GM19468 (cell line): Measurements from ENCODE around the gene MCHR1.
"Not testable (repeated sequence)": the region's sequence is repeated elsewhere in the genome, so short reads cannot be mapped to it uniquely, and the experiment has no call there.

Experiments used
- ATAC-seq: cut with Tn5 transposase; IDR thresholded peaks from one replicate; pipeline ENCODE4 v1.9.1; 2021; ENCODE audit warnings: mild to moderate bottlenecking, moderate library complexity, moderate number of reproducible peaks; ENCODE audit not compliant: unreplicated experiment; ENCODE audit errors: extremely low read depth

Gene MCHR1

DNA sequence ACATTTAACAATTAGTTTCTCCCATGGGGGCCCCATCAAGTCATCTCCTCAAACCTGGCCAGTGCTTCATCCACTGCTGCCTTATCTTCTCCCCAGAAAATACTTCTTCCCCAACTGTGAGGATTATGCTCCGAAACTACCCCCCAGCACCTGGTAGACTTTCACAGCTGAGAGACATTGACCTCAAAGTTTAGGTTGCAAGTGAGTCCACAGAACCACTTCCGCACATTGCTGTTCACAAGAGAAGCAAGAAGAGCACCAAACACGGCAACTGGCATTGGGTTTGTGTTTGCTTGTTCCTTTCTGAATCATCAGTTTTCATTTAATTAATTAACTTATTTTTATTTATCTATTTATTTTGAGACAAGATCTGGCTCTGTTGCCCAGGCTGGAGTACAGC is 6.1 kb downstream of the MCHR1 start:
- ATAC-seq, result no peak

DNA sequence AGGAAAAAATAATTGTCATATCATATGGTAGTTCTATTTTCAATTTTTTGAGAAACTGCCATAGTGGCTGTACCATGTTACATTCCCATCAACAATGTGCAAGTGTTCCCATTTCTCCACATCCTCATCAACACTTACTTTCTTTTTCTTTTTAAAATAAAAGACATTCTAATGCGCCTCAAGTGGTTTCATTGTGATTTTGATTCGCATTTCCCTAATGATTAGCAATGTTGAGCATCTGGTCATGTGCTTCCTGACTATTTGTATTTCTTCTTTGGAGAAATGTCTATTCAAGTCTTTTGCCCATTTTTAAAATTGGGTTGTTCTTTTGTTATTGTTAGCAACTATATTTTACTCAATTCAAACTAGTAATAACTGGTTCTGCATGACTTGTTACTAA is 8.4 kb downstream of the MCHR1 start:
- no peak for ATAC-seq

DNA sequence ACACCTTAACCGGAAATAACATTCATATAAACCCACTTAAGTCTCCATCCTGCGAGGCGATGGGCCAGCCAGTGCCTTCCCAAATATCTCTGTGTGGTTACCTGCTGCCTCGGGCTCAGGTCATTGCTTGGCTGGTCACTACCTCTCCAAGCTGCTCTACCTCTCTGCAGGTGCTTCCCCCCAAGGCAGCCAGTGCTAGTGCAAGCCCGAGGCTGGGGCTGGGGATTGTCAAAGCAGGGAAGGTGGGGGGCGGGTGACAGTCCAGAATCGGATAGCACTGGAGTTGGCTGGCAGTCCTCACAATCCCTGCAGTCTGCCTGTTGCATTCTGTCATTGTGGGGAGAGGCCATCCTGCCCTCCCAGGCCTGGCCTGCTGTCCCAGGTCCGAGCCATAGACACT is 11.1 kb downstream of the MCHR1 start:
- ATAC-seq, result no peak

DNA sequence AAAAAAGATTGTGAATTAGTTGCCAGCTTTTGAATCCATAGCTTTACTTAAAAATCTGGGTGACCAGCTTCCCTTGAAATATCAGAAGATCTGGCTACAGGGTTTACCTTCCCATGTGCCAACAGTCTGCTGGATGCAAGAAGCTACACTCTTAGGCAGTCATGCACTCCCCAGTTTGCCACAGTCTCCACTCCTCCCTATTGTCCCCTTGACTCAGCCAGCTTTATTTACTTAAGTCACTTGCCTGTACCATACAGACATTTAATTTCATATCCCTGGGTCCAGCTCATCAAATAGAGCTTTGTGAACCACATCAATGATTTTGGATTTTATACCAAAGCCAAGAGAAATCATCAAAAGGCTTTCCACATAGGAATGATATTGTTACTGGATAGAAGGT is 12.2 kb downstream of the MCHR1 start:
- no peak for ATAC-seq

DNA sequence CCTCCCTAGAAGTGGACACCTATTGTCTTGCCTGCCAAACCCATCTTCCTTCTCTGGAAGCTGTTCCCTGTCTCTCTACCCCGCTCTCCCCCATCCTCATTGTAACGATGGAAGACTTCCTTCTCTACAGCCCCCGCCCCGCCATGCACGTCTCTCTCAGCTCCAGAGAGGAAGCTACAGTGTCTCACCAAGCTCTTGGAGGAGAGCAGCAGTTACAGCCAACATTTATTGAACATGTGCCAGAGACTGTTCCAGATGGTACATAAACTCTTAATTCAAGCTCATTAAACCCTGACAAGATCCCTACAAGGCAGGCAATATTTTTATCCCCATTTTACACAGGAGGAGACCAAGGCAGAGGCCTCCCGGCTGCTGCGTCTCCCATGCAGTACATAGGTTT is 15.1 kb downstream of the MCHR1 start:
- ATAC-seq, result no peak

DNA sequence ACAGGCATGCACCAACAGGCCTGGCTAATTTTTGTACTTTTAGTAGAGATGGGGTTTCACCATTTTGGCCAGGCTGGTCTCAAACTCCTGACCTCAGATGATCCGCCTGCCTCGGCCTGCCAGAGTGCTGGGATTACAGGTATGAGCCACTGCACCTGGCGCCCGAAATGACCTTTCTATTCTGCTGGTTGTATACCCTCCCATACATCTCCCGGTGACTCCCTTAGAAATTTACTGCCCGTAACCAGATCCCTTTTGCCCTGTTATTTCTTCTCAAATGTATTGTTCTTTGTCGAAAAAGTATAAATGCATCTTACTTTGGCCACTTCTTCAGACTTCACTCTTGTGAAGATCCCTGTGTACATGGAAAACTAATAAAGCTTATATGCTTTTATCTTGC is 22.0 kb downstream of the MCHR1 start:
- ATAC-seq, result no peak

DNA sequence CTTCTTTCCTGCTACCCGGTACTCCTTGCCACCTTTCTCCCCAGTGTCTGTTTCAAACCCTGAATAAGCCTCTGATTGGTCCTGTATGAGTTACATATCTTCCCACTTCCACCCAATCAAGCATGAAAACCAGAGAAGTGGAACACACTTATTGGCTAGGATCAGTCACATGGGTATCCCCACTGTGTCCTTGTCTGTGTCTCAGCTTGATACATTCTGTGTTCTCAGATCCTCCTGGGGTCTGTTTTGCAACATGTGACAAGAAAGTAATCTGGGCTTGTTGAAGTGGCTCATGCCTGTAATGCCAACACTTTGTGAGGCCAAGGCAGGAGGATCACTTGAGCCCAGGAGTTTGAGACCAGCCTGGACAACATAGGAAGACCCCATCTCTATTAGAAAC is 23.9 kb downstream of the MCHR1 start:
- ATAC-seq, result no peak

DNA sequence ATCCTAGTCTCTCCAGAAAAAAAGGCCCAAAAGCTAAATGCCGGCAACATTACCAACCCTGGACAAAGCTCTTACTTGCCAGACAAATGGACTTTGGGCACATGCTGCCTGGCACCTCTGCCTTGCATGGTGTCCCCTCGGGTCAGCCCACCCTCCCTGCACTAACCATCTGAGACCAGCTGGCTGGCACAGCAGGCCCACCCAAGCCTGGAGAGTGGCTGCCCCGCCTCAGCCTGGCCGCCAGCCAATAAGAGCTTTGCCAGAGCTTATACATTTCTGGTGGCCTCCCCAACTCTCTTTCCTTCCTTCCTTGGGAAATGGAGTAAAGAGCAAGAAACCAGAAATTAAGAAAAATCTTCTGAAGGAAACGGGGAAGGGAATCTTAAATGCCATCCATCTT is 24.5 kb downstream of the MCHR1 start:
- ATAC-seq, result no peak

DNA sequence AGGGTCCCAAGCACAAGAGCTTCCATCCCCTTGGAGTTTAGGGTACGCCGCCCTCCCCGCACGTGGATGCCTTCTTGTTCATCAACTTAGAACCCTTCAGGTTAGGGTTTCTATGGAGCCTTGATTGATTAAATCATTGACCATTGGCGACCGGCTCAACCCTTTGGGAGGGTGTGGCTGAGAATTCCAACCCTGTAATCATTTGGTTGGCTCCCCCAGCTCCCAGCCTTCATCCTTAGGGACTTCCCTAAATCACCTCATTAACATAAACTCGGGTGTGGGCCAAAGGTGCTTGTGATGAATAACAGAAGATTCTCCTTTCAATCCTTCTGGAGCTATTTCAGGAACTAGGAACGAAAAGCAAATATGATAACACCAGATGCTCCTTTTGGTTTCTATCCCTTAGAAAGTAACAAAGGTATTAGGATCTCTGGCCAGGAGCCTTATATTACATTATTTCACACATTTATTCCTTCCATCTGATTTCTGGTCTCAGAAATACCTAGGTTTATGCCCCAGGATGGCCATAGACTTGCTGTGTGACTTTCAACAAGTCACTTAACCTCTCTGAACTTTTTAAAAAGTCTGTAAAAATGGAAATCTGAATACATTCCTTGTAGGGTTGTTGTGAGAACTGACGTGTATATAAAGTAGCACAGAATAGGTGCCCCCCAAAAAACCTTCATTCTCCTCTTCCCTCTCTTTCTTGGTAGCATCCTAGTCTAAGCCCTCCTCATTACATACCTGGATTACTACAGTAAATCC is 26.8 kb downstream of the MCHR1 start:
- ATAC-seq, result no peak

DNA sequence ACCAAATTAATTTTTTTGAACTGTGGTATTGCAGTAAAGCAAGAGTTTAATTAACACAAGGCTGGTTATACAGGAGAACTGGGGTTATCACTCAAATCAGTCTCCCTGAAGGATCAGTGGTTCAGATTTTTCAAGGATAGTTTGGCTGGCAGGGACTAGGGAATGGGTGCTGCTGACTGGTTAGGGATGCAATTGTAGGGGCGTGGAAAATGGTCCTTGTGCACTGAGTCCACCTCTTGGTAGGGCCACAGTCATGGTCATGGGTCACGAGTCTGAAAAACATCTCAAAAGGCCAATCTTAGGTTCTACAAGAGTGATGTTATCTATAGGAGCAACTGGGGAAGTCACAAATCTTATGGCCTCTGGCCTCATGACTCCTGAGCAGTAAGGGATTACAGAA is 27.9 kb downstream of the MCHR1 start:
- ATAC-seq, result no peak

DNA sequence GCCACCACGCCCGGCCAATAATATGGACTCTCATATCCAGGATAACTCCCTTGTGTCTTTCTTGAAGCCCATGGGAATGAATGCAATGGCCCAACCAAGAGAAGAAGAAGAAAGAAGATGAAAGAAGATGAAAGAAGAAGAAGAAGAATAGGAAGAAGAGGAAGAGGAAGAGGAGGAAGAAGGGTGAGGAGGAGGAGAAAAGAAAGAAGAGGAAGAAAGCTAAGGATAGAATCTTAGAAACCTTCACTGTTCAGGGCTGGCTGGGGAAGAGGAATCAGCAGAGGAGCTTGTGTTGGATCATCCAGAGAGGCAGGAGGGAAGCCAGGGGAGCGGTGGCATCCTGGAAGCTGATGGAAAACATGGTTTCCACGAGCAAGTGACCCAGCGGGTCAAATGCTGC is 28.9 kb downstream of the MCHR1 start:
- ATAC-seq, result no peak

DNA sequence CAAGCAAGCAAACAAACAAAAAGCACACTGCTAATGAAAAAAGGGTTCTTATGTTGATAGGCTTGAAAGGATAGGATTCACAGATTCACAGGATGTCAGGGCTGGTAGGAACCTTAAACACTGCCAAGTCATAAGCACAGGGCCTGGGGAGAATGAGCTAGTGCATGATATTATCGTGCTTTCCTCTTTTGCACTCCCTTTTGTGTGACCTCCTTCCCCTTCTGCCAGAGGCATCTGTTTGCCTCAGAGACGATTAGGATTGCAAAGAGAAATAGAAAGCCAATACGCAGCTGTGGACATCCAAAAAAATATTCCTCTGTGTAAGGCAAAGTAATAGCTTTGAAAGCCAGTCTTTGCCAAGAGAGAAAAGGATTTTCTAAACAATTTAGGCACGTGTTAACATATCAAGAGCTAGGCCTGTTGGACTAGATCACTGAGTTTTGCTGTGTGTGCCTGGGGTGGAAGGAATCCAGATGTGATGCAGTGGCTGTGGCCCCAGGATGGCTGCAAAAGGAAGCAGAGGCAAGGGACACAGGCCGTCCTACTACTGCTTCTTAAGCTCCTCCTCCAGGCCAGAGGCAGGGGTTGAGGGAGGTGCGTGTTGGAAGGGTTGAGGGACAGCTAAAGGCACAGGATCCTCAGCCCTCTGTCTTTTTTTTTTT is 30.6 kb downstream of the MCHR1 start:
- ATAC-seq, result no peak

DNA sequence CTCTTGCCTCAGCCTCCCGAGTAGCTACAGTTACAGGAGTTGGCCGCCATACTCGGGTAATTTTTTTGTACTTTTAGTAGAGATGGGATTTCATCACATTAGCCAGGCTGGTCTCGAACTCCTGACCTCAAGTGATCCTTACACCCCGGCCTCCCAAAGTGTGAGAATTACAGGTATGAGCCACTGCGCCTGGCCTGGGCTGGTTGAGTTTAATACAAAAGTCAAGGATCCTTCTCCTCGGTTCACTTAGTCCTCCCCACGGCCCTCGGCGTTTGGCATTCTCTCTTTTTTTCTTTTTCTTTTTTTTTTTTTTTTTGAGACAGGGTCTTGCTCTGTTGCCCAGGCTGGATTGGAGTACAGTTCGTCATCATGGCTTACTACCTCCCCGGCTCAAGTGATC is 33.0 kb downstream of the MCHR1 start:
- no peak for ATAC-seq

DNA sequence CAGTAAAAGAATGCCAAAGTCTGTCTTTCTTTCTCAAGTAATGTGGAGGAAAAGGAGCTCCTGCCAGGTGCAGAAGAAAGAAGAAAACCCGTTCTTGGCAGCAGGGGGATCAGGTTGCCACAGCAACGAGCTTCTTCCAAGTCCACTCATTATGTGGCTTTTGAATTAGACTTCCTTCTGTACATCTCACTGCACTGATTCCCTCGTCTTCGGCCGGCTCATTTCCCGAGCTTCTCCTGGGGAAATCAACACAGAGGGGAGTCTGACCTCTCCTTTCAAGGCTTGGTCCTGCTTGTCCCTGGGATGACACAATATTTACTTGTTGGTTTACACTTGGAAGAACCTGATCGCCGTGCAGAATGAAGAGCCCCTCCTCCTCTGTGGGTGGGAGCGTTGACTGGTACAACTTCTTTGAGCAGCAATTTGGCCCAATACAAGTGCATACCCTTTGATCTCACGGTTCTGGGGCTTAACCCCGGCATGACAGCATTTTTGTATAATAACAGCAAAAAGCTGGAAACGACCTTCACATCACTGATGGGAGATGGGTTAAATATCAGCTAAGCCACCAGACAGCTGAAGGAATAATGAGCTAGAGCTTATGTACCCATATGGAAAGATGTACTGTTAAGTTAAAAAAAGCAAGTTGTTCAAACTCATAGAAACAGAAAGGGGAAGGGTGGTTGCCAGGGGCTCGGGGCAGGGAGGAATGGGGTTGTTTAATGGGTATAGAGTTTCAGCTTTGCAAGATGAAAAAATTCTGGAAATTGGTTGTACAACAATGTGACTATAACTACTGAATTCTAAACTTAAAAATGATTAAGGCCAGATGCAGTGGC is 35.4 kb downstream of the MCHR1 start:
- no peak for ATAC-seq

DNA sequence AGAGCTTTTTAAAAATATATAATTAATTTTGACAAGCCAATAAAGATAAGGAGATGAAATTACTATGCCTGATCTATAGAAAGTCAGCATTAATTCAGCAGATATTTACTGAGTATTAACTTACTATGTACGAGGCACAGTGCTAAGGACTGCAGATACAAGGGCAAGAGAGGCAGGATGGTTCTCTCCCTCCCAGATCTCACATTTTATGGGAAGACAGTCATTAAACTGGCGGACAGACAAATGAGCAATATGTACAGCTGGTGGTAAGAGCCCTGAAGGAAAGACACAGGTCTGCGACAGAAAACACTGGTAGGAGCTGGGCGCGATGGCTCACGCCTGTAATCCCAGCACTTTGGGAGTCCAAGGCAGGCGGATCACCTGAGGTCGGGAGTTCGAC is 36.8 kb downstream of the MCHR1 start:
- no peak for ATAC-seq

DNA sequence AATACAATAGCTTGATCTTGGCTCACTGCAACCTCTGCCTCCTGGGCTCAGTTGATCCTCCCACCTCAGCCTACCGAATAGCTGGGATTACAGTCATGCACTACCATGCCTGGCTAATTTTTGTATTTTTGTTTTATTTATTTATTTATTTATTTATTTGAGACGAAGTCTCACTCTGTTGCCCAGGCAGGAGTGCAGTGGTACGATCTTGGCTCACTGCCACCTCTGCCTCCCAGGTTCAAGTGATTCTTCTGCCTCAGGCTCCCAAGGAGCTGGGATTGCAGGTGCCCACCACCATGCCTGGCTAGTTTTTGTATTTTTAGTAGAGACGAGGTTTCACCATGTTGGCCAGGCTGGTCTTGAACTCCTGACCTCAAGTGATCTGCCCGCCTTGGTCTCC is 38.4 kb downstream of the MCHR1 start:
- not testable (repeated sequence) for ATAC-seq

DNA sequence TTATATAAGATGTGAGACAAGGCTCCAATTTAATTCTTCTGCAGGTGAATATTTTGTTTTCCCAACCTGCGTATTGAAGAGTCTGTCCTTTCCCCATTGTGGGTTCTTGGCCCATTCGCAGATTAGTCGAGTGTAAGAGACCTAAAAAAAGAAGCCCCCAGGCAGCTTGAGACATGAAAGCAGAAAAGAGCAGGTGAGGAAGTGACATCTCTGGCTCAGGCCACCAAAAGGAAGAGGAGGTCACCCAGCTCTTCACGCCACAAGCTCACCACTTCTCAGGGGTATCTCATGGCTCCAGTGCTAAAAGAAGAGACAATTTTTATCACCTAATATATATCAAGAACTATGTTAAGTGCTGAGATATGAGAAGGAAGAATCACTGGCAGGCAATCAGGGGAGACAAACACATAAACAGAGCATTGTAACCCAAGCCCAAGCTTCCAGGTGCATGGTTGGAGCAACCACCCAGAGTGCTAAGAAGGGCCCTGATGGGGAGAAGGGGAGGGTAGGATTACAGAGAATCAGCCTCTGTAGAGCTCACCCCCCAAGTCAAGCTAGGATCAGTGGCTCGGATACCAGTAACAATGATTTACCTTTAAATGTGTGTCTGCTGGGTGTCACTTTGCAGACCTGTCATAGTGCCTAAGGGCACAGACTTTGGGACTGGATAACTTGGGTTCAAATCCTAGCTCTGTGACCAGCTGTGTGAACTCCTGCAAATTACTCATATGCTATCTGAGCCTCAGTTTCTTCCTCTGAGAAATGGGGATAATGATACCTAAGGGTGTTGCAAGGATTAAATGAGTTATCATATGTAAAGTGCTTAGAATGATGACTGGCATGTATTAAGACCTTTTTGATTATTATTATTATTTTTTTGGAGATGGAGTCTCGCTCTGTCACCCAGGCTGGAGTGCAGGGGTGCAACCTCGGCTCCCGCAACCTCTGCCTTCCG is 39.2 kb downstream of the MCHR1 start:
- ATAC-seq, result no peak

DNA sequence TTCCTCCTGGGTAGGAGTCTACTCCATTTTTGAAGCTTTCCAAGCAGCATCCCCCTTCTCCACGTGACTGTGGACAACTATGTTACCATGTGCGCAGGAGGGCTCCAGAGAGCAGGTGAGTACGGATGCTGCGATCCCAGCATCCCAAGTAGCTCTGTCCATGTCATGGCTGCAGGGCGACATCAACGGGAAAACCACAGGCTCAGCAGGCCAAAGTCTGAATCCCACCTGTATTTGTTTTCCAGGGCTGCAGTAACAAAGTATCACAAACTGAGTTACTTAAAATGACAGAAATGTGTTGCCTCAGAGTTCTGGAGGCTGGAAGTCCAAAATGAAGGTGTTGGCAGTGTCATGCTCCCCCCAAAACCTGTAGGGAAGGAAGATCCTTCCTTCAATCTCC is 40.3 kb downstream of the MCHR1 start:
- ATAC-seq, result no peak

DNA sequence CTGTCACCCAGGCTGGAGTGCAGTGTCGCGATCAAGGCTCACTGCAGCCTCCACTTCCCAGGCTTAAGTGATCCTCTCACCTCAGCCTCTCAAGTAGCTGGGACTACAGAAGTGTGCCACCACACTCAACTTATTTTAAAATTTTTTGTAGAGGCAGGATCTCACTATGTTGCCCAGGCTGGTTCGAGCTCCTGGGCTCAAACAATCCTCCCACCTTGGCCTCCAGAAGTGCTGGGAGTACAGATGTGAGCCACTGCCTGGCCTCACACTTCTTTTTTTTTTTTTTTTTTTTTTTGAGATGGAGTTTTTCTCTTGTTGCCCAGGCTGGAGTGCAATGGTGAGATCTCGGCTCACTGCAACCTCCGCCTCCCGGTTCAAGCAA is 40.9 kb downstream of the MCHR1 start:
- ATAC-seq, result not testable (repeated sequence)
